Stimulated activated naive CD4-positive, alpha-beta T cell treated with Interleukin-2 at 50 U/mL for 16 hours (primary cell): Measurements from ENCODE around the gene IMPG1.
"Not testable (repeated sequence)": the region's sequence is repeated elsewhere in the genome, so short reads cannot be mapped to it uniquely, and the experiment has no call there.

Experiments
- DNase-seq: peaks from one replicate; lab custom pipeline; 2025; lab: John Stamatoyannopoulos, UW

IMPG1 gene

DNA sequence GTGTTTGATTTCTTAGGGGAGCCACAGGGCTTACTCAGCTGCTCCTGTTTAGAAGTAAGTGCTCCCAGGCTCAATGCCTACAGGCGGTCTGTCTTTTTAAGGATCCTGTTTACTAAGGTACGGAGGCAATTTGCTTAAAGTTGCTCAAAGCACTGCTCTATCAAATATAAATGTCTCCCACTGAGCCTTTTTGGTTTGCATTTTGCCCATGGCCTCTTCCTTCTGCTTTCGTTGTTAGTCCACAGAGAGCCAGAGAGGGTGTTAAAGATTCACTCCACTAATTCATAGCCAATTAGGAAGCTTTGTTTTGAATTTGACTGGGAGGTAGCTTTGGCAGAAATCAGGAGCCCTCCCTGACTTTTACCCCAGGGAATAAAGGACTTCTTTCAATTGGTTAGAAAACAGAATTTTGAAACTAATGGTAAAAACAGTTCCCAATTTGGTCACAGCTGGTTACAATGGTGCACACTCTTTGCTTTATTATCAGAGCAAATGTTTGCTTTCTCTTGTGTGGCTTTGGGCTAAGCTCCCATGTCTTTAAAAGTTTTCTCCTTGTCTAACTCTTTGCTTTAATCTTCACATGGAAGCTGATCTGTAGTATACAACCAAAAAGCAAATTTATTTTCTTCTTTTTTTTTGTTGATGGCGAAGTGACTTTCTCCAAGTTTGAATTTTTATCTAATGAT lies 126.2 kb downstream of the IMPG1 start:
- DNase-seq: no peak

- no peak for DNase-seq
Measured at GRCh38 chr6:75943381-75943780, 129.1 kb downstream of the IMPG1 start.

- no peak for DNase-seq
Measured at GRCh38 chr6:75941509-75941908, 131.0 kb downstream of the IMPG1 start.

- no peak for DNase-seq
Measured at GRCh38 chr6:75940564-75940963, 131.9 kb downstream of the IMPG1 start.

GRCh38 chr6:75937846-75938245 lies 134.6 kb downstream of the IMPG1 start:
- DNase-seq: no peak

GRCh38 chr6:75936682-75937081 lies 135.8 kb downstream of the IMPG1 start:
- no peak for DNase-seq

- DNase-seq: no peak
Measured at GRCh38 chr6:75935473-75935793, 137.0 kb downstream of the IMPG1 start.

DNA sequence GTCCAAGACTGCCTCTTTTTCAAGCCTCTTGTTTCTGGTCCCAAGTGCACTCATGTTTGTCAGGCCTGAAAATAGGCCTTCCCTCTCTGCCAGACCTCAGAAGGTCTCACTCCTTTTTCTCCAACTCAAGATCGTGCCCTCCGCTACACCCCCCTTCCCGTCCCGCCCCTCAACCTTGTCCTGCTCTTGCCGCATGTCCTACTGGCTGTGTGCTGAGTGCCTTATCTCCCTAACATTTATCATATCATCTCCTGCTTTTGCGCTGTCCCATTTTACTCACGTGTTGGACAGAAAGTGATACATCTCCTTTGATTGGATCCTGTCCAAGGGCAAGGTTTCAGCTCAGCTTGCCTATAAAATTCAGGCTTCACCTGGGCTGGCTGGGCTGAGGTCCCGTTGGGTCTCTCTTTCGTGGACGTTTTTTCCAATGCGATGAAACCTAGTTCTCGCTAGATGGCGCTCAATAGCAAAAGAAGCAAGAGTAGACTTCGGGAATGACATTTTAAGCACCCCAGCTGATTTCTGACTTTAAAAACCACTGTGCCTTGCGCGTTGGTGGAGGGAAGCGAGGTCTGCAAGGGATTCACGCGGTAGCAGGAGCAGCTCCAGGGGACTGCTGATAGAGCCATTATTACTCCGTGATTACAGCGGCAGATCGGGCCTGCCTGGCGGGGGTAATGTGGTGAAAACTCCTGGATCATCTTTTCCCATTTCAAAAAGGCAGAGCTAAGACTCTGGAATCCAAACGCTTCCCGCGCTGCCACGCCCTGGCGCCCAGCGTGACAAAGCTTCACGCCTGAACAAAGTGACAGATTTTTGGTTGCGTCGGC lies 137.6 kb downstream of the IMPG1 start:
- no peak for DNase-seq

DNA sequence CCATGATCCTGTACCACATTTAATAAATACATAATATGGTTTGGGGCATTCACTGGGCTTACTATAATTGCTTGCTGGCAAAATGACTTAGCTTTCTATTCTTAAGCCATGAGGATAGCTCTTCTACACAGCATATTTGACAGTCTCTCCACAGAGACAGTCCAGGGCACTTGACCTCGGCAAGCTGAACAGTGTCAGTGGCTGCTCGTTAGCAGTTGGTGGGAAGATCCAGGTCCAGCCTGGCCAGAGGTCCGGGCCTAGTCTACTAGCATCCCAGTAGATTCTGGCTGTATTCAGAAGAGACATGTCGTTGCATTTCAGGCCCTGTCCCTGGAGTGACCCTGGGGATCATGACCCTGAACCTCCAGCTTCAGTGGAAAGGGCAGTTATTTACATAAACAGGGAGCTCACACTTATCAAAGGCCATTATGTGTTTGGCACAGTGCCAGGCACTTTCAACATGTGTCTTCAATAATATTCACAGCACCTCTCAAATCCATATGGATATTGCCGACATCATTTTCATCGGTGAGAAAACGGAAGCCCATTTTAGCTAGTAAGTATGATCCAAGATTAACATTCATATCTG lies 139.0 kb downstream of the IMPG1 start:
- no peak for DNase-seq

- no peak for DNase-seq
Measured at GRCh38 chr6:75932067-75932466, 140.4 kb downstream of the IMPG1 start.

DNA sequence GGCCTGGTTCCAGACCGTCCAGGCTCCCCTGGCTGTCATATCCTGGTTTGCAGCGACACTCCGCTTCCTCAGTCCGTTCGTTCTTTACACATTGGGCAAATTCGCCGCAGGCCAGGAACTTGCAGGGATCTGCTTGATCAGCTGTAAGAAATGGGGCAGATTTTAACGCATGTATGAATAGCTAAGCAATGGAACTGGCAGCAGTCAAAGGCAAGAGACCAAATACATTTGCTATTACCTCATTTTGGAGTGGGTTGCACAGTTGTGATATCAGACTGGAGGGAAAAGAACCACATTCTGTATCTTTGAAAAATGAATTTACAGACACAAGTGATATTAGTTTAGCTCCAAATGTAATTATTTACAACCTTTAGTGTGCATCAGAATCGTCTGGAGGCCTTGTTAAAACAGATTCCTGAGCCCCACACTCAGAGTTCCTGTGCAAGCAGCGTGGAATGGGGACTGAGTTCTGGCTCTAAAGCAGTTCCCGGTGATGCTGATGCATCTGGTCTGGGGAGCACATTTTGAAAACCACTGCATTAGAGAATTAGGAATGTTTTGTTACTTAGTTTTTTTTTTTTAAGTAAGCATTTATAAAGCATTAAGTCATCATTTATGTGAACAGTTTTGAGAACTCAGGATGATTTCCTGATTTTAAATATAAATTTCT lies 141.3 kb downstream of the IMPG1 start:
- DNase-seq: no peak

DNA sequence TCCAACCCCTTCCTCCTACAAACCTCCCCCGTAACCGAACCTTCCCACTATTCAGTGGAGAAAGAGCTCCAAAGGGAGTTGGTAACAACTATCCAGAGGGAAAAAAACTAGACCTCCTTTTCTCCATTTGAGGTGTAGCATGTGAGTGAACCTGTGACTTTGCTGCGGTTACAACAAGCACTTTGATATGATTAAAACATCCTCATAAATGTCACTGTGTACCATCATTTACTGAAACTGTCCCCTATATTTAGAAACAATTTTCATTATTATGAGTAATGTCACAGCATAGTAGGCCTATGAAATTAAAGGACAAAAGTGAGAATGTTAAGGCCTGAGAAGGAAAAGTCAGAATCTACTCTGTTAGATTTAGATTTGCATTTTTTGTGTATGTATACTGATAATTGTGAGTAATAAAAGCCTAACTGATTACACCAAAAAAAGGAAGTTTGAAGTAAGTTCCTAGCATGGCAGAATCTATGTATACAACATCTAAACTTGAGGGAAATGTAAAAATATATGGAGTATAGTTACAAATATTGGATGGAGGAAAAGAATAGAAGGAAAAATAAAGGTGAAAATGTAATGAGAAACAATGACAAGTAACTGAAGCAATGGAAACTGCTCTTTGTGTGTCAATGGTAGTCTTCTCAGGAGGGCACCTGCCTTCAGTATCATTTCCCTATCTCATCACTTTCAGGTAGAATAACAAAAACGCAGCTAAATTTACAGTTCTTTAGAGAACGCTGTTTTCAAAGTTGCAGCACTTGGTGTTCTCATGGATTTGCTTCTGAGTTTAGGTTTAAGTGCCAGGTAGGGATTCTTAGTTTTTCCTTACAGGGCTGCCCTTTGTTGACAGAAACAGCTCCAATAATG lies 145.9 kb downstream of the IMPG1 start:
- no peak for DNase-seq

DNA sequence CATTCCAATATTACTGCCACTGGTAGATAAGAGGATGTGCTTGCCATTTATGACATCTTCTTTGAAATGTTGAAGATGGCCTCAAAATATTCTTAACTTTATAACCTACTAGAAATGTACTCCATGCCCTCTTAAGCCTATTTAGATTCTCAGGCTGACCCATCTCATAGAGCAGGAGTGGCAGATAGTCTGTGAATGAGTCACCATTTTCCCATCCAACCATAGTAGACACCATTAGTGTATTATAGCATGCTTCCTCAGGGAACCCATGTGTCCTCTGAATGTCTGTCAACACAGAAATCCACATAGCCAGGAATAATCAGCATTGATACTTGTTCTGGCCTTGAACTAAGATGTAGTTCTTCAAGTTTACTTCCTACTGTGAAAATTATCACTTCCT lies 150.2 kb downstream of the IMPG1 start:
- no peak for DNase-seq

DNA sequence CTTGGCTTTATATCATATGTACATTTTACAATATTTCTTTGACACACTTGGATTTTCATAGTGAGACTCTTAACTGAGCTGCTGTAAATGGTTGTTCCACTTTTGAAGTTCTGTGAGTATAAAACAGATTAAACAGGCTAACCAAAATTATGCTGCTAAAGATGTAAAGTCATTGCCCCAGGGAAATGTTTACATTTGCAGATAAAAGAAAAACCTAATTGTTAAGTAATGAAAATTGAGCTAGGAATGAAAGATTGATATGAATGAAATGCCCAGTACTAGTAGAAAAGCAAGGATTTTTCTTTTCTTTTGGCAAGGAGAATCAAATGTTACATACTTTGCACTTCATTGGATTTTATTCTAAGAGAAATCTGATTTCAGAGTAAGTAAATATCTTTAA lies 159.4 kb downstream of the IMPG1 start:
- no peak for DNase-seq

GRCh38 chr6:75907444-75907843 lies 165.0 kb downstream of the IMPG1 start:
- DNase-seq: no peak

DNA sequence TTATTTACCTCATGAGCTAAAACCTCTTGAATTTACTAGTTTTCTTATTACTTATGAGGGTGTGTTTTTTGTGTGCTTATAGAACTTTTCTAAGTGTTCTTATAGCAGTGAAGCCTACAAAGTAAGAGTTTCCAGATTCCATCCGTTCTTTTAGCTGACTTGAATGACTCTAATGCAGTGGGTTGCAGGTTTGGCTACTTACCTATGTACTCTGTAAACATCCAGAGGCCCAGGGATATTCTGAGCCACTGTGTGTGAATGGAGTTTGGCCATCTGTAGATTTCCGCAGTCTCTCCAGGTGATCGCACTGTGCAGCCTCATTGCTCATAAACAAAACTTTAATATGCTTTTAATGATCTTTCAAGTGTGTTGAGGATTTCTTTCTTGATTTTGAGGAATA lies 165.6 kb downstream of the IMPG1 start:
- no peak for DNase-seq

DNA sequence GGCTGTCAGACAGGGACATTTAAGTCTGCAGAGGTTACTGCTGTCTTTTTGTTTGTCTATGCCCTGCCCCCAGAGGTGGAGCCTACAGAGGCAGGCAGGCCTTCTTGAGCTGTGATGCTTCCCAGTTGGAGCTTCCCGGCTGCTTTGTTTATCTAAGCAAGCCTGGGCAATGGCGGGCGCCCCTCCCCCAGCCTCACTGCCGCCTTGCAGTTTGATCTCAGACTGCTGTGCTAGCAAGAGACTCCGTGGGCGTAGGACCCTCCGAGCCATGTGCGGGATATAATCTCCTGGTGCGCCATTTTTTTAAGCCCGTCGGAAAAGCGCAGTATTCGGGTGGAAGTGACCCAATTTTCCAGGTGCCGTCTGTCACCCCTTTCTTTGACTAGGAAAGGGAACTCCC lies 167.3 kb downstream of the IMPG1 start:
- not testable (repeated sequence) for DNase-seq

GRCh38 chr6:75900216-75900615 lies 172.2 kb downstream of the IMPG1 start:
- DNase-seq: not testable (repeated sequence)

GRCh38 chr6:75896526-75896925 lies 175.9 kb downstream of the IMPG1 start:
- DNase-seq: no peak

GRCh38 chr6:75893776-75894152 lies 178.7 kb downstream of the IMPG1 start:
- no peak for DNase-seq

GRCh38 chr6:75893058-75893775 lies 179.2 kb downstream of the IMPG1 start:
- no peak for DNase-seq
